DND-41 (cell line): ENCODE data around the gene RGS14.

Experiments
- CTCF ChIP-seq: IDR thresholded peaks from 2 replicates; pipeline ENCODE4 v1.5.1; 2012; ENCODE audit warnings: borderline replicate concordance, low read length, moderate library complexity, mild to moderate bottlenecking; ENCODE audit not compliant: poor library complexity, severe bottlenecking; ENCODE audit errors: extremely low read depth
- EZH2 ChIP-seq: IDR thresholded peaks from 3 replicates; pipeline ENCODE4 v1.6.1; 2012; ENCODE audit warnings: borderline replicate concordance, low read depth, mild to moderate bottlenecking, moderate library complexity, low read length, inconsistent platforms; ENCODE audit not compliant: severe bottlenecking

DNA sequence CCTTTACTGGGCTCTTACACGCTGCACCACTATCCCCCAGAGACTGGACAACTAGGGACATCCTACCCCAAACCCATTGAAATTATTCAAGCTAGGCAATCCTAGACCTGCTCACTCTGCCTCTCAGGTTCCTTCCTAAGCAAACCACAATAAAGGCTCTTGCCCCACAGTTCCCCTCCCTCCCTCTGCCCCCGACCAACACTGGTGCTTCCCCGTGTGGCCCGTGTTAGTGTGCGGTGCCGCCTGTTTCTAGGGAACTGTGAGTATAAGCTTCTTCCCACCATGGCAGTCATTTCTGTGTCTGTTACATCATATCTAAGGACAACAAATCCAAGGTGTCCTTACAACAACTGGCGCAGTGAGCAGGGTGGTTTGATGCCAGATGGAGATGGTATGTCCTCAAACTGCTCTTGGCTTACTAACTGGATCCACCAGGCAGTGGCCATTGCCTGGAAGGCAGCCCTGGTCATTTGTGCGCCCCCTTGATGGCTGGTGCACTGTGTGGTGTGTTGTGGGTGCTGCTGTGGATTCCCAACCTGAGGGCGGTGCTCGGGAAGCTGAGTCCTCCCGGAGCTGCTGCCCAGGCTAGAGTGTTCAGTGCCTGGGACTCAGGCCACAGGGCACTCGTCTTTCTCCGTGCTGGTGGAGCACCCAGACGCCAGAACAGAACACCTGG is 37.7 kb upstream of the RGS14 start:
- TF ChIP-seq CTCF (no peak), EZH2 (no peak)
